Right atrium auricular region (tissue), 2 donors: Measurements from ENCODE around the gene KNSTRN. TPM values are rescaled to one million over a fixed set of nuclear protein-coding genes. Genes with fewer than 3 reads are reported as not detected.

ENCODE experiments used
- DNase-seq: peaks from one replicate; pipeline ENCODE4 v3.0.0-alpha.2; 2019; ENCODE audit warnings: low spot score
- H3K27ac ChIP-seq, 2 donors: fragments of 200-600 bp; sonication (generic); 1 replicate in 1 of 2; 2 replicates in 1 of 2; pipeline ENCODE4 v1.5.1; 2016 to 2019
- H3K27me3 ChIP-seq, 2 donors: fragments of 200-600 bp; sonication (generic); one replicate each; pipeline versions ENCODE4 v1.5.1 to v1.6.0; 2017 to 2019
- H3K36me3 ChIP-seq: fragments of 200-600 bp; sonication (generic); one replicate; pipeline ENCODE4 v1.5.1; 2016
- H3K4me1 ChIP-seq, 2 donors: fragments of 200-600 bp; sonication (generic); one replicate each; pipeline versions ENCODE4 v1.5.1 to v1.6.0; 2017 to 2019
- H3K4me3 ChIP-seq, 2 donors: fragments of 200-600 bp; sonication (generic); 1 replicate in 1 of 2; 2 replicates in 1 of 2; pipeline ENCODE4 v1.5.1; 2017 to 2019; ENCODE audit warnings: mild to moderate bottlenecking in 1 of 2, moderate library complexity in 1 of 2
- H3K9me3 ChIP-seq, 2 donors: fragments of 200-600 bp; sonication (generic); one replicate each; pipeline ENCODE4 v1.5.1; 2019
- CTCF ChIP-seq, 2 donors: fragments of 200-600 bp; sonication (generic); IDR thresholded peaks; one replicate each; pipeline ENCODE4 v1.5.1; 2019; ENCODE audit warnings: antibody characterized with exemption in 2 of 2
- total RNA-seq, 2 donors: library from RNA; depleted of rRNA; stranded (reverse); fragments of >200 nt; gene quantifications; one replicate each; pipeline ENCODE4 v1.1.0, GENCODE V29; 2016

KNSTRN gene
- total RNA-seq, 2 donors from 2014 or later: 8.4 to 12.9 TPM

- peaks cover 0 to 51% of the 10 kb centered on the region in 2 donors for H3K4me1 ChIP-seq
- no peaks in the 10 kb centered on the region for H3K9me3 ChIP-seq
- H3K27ac ChIP-seq: peak overlapping the region in 1 of 2 donors; percentile 85
- no peak for TF ChIP-seq CTCF (IDR thresholded peaks at IDR 0.05)
- H3K36me3 ChIP-seq: no peaks in the 10 kb centered on the region
- DNase-seq: no peak
- no peak overlapping the region for H3K4me3 ChIP-seq
- no peaks in the 10 kb centered on the region for H3K27me3 ChIP-seq
These were observed 55.5 kb downstream of the KNSTRN start for GRCh38 chr15:40437752-40438687.

- Histone ChIP-seq H3K4me1 (peaks cover 0 to 58% of the 10 kb centered on the region in 2 donors), H3K36me3 (no peaks in the 10 kb centered on the region), H3K4me3 (no peak overlapping the region), H3K9me3 (no peaks in the 10 kb centered on the region), H3K27me3 (no peaks in the 10 kb centered on the region), H3K27ac (peak overlapping the region; percentile 75 to 85)
- no peak for TF ChIP-seq CTCF (IDR thresholded peaks at IDR 0.05)
- DNase-seq: no peak
These were observed 56.2 kb downstream of the KNSTRN start for GRCh38 chr15:40438712-40439111.

- Histone ChIP-seq H3K27me3 (no peaks in the 10 kb centered on the region), H3K9me3 (no peaks in the 10 kb centered on the region), H3K27ac (peak overlapping the region; percentile 75 to 85), H3K36me3 (no peaks in the 10 kb centered on the region), H3K4me3 (peak overlapping the region; percentile 93 to 95), H3K4me1 (peaks cover 0 to 66% of the 10 kb centered on the region in 2 donors)
- no peak for DNase-seq
- no peak for TF ChIP-seq CTCF (IDR thresholded peaks at IDR 0.05)
These were observed 57.0 kb downstream of the KNSTRN start for GRCh38 chr15:40439461-40439959.

GRCh38 chr15:40439960-40440742 is 57.6 kb downstream of the KNSTRN start:
- peak overlapping the region; percentile 93 to 95 for H3K4me3 ChIP-seq
- H3K27me3 ChIP-seq: no peaks in the 10 kb centered on the region
- H3K27ac ChIP-seq: peak overlapping the region; percentile 75 to 85
- H3K9me3 ChIP-seq: no peaks in the 10 kb centered on the region
- H3K4me1 ChIP-seq: peaks cover 0 to 69% of the 10 kb centered on the region in 2 donors
- no peak for TF ChIP-seq CTCF (IDR thresholded peaks at IDR 0.05)
- DNase-seq: no peak
- H3K36me3 ChIP-seq: no peaks in the 10 kb centered on the region

GRCh38 chr15:40440743-40441564 is 58.4 kb downstream of the KNSTRN start, which contains the start of gene BAHD1:
Gene BAHD1 (plus strand): TSS chr15:40440953. CDS start chr15:40458465, 17,512 bp downstream.
- no peaks in the 10 kb centered on the region for H3K27me3 ChIP-seq

More at GRCh38 chr15:40440743-40441564, 58.4 kb downstream of the KNSTRN start, which contains the start of gene BAHD1:
- Histone ChIP-seq H3K36me3 (no peaks in the 10 kb centered on the region), H3K27ac (peak within 1 kb of the TSS; percentile 86 to 87), H3K4me1 (peaks cover 0 to 73% of the 10 kb centered on the region in 2 donors), H3K4me3 (peak within 1 kb of the TSS; percentile 93 to 95), H3K9me3 (no peaks in the 10 kb centered on the region)
- peak; percentile 97 for DNase-seq
- no peak for TF ChIP-seq CTCF (IDR thresholded peaks at IDR 0.05)
